HG03108 (cell line): ENCODE results near the gene COA8.
"Not testable (repeated sequence)": the region's sequence is repeated elsewhere in the genome, so short reads cannot be mapped to it uniquely, and the experiment has no call there.

ENCODE experiments used
- ATAC-seq: cut with Tn5 transposase; IDR thresholded peaks from one replicate; pipeline ENCODE4 v1.9.1; 2021; ENCODE audit warnings: moderate library complexity; ENCODE audit not compliant: unreplicated experiment

The COA8 gene

DNA sequence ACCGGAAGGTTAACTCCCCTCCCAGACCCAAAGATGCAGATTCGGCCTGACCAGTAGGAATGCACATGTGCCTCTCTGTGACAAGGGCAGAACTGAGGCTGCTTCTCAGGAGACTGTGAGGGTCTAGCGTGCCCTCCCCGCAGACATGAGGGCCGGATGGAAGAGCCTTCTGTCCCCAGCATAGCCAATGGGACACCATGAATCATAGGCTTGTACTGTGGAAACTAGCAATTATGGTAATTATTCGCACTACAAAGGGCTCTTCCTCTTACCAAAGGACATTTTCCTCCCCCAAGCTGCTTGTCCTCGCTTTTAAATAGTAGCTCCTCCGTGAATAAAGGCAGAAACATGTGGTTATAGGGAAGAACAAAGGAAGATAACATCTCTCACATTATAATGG, 6.2 kb downstream of the COA8 start:
- ATAC-seq, result no peak

DNA sequence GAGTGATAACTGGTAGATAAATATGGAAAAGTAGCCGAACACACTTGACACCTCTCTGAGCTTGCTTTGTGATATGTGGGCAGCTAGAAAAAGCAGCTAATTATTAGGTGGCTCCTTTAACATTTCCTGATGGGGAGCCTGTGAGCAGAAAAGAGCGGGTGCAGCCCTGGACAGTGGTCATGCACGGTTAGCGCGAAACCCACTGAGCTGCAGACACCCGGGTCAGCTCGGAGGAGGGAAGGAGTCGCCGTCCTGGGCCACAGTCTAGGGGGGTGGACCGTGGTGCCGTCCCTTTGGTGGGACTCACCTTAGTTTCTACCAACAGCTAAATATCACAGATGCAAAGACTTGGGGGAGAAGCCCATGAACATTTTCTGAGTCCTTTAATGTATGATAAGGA, 6.6 kb downstream of the COA8 start:
- no peak for ATAC-seq

DNA sequence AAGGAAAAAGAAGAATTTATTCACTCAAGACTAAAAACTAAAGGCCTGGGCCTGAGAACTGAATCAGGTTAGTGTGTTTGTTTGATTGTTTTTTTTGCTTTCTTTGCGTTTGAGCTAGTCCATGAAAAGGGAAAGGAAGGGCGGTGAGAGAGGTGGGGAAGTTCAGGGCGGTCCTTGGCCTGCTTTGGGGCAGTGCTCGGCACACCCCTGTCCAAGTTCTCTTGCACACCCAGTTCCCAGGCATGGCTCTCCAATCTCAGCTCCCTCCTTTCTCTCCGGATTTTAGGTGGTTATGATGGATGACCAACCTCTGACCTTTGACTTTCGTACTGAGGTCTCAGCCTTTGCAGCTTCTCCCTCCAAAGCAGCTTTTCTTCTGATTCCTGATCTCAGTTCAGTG, 11.3 kb downstream of the COA8 start:
- ATAC-seq, result no peak

DNA sequence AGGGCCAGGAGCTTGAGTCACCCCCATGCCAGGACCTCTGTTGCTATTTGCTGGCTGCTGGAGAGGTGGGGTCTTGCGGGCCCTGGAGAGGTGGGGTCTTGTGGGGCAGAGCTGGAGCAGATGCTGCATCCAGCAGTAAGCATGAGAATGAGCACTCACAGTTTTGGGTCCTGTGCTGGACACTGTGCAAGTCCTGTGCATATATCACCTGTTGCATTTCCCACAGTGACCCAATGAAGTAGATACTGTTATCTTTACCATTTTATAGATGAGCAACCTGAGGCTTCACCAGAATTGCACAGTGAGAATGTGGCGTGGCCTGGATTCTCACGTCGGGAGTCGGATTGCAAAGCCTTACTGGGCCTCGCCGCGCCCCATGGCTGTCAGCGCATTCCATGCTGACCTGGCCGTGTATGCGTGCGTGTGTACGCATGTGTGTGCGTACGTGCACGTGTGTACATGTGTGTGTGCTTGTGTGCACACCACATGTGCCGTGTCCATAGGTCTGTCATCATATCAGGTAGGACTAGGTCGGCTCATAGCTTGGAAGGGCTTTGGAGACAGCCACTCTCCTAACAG, 12.0 kb downstream of the COA8 start:
- ATAC-seq, result no peak

DNA sequence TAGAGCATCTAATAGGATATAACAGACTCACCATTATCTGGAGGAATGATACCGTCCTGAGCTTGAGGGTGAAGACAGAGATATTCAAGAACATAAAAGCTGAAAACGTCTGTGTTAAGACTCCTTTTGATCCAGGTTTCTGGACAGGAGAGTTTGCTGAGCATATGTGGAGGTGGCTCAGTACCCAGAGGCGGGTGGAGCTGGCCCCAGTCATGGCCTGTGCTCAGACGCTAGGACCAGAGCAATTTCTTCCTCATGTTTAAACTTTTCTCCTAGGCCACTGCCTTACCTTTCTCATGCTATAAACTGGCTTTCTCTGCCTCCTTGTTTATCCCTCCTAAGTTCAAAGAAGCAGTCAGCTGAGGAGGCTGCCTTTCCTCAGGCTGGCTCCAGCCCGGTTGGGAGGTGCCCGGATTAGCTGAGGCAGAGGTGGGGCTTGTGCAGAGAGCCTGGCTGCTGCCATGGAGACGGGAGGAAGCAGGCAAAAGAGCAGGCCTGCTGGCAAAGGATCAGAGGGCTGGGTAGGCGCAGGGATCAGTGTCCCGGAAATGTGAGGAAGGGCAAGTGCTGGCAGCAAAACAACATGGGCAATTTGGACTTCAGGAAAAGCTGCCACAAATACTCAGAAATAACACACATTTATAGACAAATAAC, 13.7 kb downstream of the COA8 start:
- no peak for ATAC-seq

DNA sequence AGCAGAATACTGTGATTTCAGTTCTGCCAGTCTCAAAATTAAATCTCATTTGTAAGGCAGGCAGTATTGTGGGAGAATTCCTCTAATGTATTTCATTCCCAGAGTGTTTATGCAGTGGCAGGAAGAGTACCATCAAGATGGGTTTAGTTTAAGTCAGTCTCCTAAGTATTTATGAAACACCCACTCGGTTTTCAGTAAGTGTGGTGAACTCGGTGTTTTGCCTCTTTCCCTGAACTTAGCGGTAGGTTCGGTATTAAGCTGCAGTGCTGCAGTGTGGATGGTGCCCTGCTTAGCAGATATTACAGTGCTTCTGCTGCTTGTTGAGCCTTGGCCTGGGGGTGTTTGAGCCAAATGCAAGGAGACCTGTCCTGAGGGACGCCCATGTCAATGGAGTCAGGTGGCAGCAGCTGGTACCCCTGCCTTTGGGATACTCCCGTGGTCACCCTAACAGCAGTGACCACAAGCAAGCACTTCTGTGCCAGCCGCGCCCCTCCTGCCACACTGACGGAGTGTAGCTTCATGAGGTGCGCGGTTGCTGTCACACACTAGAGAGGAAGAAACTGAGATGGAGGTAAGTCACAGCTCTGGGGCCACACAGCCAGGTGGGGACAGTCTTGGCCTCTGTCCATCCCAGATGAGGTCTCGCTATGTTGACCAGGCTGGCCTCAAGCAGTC, 15.8 kb downstream of the COA8 start:
- ATAC-seq, result no peak

DNA sequence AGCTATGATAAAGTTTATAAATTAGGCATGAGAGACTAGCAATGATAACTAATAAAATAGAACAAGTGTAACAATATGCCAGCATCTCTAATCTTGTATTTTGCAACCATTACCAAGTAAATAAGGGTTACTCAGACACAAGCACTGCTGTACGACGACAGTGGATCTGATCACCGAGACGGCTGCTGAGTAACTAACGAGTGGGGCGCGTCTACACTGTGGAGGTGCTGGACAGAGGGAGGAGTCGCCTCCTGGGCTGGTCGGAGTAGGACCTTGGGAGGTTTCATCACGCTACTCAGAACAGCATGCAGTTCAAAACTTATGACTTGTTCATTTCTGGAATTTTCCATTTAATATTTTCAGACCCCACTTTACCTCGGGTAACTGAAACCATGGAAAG, 18.4 kb downstream of the COA8 start:
- no peak for ATAC-seq

DNA sequence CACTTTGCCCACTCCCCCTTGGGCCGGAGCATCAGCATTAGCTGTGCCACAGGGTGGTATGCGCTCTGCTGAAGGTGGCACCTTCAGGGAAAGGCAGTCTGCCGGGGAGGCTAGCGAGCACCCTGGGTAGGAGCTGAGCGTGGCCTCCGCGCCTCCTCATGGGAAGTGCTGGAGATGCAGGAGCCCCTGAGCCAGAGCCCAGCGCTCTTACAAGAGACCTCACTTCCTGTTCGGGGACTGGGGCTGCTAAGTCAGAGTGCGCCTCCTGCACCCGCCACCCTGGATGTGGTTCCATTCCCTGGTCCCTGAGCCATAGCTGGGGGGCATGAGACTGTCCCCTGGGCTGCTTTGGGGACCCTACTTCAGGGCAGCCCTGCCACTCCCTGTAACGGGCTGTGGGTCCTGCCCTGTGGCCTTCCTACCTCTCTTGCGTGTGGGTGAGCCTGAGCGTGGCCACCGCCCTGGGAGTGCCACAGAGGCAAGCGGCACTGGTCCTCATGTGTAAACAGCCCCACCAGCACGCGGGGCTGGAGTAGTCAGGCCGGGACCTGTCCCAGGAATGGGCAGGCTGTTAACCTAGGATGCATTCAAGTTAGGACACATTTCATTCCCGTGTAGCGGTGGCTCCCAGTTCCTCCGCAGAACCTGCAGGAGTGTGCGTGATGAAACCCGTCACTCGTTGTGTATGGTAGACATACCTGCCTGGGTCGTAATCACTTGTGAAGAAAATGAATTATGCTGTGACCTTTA, 19.4 kb downstream of the COA8 start:
- no peak for ATAC-seq

DNA sequence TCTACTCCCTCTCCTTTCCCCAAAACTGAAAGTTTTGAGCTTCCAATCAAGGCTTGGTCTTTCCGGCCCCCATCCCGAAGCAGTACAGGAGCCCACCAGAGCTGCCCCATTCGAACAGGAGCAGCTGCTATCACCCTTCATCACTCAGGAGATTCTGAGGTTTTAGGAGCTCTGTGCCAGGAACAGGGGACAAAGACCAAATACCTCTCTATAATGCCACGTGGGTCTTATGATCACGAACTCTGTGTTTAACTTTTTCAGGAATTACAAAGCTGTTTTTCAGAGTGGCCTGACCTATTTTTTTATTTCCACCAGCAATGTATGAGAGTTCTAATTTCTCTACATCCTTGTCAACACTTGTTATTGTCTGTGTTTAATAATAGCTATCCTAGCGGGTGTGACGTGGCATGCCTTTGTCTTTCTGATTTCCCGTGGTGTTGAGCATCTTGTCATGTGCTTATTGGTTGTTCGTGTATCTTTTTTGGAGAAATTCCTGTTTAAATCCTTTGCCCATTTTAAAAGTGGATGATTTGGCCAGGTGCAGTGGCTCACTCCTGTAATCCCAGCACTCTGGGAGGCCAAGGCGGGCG, 21.7 kb downstream of the COA8 start:
- no peak for ATAC-seq

DNA sequence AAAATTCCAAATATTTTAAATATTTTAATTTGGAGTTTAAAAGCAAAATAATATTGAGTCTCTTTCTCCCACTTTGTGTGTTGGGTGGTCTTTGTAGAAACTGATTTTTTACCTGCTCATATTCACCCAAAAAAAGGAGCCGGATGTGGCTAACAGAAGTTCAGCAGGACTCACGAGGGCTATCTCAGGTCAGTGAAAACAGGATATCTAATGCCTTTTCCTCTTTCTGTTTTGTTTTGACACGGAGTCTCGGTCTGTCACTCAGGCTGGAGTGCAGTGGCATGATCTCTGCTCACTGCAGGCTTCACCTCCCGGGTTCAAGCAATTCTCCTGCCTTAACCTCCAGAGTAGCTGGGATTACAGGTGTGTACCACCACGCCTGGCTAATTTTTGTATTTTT, 30.8 kb downstream of the COA8 start:
- peak; percentile 91 for ATAC-seq

DNA sequence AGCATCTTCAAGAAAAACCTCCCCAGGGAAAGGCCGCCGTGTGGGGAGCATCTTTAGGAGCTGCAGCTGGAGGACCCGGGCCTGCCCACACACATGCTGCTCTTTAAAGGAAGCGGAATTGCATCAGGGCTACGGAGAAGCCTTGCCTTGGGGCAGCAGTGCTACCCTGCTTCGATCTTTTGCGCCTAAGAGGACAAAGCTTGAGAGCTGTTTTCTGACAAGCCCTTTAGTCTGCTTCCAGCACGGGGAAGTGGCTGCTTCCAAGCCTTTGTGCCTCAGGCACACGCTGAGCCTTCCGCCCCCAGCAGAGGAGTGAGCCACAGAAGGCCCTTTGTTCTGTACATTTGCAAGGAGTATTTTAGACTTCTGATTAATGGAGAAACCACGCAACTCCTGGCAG, 31.5 kb downstream of the COA8 start:
- ATAC-seq, result no peak

DNA sequence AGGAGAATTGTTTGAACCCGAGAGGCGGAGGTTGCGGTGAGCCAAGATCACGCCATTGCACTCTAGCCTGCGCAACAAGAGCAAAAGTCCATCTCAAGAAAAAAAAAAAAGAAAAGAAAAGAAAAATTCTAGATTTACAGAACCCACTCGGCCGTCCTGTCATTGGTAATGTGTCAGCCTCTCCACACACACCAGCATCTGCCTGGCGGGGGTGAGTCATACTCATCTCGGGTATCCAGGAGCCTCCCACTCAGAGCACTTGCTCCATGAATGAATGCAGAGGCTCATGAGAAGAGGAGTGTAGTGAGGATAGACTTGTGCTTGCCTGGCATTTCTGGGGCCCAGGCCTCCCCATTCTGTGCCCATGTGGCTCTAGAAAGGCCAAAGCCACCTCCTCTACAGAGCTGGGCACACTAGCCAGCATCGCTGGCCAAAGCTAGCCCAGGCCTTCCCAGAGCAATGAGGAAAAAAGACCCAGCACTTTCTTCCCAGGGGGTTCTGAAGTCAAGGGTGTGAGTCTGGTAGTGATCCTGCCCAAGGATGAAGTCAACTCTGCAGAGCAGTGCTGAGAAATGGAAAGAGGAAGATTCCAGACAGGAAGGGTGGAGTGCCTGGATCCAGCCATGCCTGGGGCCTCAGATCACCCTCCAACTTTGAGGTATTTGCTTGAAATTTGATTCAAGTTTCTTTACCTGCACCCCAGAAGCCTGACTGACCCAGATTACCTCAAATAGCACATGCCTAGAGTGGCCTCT, 35.0 kb downstream of the COA8 start:
- ATAC-seq, result no peak

DNA sequence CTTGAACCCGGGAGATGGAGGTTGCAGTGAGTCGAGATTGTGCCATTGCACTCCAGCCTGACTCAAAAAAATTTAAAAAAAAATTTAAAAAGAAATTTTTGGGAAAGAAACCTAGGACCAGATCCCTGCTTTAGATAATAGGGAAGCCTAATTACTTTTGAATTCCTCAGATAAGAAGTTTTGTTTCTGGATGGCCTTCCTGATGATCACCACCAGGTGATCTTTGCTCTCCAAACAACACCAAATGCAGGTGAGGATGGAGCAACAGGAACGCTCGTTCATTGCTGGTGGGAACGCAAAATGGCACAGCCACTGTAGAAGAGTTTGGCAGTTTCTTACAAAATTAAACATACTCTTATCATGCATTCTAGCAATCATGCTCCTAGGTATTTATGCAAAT, 37.7 kb downstream of the COA8 start:
- no peak for ATAC-seq

DNA sequence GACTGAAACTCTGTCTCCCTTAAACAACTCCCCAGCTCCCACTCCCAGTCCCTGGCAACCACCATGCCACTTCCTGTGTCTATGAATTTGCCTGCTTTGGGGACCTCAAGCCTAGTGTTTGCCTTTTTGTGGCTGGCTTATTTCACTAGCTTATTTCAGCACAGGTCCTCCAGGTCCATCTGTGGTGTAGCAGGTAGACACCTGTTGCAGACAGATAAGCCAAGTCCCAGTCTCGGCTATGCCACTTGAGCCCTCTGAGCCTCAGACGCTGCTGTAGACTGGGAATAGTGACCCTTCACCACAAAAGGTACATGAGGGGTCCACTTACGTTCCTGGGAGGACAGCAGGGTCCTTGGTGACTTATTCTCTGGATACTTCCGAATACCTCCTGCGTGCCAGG, 41.9 kb downstream of the COA8 start:
- ATAC-seq, result no peak

DNA sequence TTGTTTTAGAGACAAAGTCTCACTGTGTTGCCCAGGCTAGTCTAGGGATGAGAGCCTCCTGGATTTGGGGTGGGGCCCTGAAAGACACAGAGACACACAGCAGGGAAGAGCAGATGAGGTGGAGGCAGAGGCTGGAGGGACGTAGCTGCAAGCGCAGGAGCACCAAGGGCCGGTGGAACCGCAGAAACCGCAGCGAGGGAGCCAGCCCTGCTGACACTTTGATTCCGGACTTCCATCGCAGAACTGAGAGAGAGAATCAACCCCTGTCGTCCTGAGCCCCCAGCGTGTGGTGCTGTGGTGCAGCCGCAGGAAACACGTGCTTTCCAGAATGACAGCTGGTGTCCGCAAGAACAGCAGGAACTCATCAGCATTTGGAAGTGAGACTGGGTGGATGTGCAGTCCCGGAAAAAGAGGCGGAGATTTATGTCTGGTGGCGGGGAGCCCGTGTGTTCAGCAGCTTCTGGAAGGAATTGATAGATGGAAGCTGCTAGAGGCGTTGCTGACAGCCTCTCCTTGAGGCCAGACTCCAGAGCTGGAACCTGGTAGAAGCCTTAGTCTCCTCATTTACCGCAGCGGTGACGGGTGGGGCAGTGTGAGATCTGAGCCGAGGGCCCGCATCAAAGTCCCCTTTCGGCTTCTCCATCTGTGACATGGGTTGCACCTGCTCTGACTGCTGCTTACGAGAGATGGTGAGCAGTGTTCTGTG, 44.4 kb downstream of the COA8 start:
- peak; percentile 78 for ATAC-seq

DNA sequence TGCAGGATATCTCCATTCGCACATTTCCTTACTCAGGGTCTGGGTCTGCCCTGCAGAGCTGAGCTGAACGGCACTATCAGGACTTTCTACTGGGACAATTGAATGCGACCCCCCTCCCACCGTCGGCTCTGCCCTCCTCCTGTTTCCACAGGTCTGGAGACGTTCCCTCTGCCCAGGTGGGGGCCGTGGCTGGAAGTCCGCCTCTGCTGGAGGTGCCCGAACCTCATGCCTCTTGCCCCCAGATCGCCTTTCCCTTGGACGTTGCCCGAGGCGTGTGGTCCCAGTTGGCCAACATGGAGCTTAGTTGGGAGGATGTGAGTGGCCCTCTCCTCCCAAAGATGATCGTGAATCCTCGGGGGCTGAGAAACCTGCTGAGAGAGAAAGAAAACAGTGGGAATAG, 45.1 kb downstream of the COA8 start:
- ATAC-seq, result no peak

DNA sequence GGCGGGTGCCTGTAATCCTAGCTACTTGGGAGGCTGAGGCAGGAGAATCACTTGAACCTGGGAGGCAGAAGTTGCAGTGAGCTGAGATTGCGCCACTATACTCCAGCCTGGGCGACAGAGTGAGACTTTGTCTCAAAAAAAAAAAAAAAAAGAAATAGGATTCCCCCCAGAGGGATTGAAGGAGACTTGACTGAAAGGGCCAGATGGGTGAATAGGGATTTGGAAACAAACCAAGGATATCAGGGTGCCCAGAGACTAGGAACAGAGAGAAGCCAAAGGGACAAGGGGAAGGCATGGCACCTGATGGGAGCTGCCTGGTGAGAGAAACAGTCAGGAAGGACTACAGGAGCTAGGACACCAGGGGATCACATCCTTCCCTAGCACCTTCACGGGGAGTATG, 46.3 kb downstream of the COA8 start:
- ATAC-seq, result not testable (repeated sequence)

DNA sequence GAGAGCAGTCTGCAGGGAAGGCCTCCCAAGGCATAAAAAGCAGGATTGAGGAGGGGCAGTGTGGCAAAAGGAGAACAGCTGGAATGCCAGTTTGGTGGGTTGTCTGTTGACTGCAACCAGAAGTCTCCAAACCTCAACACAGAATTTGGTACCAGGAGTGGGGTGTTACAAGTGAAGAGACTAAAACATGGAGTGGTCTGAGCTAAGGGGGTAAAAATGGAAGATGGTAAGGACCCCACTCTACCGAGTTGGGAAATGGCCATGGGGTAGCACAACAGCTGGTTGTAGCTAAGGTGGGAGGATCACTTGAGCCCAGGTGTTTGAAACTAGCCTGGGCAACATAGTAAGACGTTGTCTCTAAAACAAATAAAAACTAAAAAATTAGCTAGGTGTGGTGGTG, 48.5 kb downstream of the COA8 start:
- ATAC-seq, result no peak

DNA sequence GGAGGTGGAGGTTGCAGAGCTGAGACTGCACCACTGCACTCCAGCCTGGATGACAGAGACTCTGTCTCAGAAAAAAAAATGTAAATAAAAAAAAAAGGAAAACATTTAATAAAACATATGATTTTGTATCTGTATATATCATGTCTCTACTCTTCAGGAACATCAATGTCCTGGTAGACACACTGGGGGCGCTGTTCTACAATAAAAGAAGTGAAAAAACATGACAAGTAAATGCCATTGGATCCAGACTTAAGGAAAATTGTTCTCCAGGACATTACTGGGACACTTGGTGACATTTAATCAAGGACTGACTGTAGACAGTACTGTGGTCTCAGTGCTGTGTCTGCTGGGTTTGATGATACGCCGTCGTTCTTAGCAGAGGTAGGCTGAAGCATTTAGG, 50.8 kb downstream of the COA8 start:
- ATAC-seq, result no peak

DNA sequence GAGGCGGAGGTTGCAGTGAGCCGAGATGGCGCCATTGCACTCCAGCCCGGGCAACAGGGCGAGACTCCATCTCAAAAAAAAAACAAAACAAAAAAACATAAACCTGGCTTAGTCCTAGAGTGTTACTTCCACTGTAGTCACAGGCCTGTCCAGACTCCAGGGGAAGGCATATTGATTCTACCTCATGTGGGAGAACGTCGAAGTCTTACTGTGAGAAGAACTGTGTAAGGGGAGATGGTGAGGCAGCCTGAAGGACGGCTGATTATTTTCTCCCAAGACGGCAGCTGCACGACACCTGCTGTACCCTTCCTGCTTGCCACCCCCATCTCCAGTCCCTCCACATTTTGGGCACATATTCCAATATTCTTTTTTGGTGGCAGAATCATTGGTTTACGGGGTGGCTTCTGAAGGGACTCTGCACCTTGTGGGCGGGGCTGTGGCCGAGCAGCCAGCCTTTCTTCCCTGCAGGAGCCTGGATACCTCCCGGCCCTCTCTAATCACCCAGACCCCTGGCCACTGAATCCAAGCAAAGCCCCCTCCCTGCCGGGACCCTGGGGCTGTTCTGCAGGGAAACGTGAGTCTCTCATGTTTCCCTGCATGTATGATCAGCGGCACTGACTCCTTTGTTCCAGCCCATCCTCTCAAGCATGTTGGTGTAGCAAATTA, 54.0 kb downstream of the COA8 start:
- no peak for ATAC-seq
